Smooth muscle cell (in vitro differentiated cells): Measurements from ENCODE around the gene EGLN1. TPM values are rescaled to one million over a fixed set of nuclear protein-coding genes. Genes with fewer than 3 reads are reported as not detected.
A peak's percentile ranks its signal among the peaks of the same experiment; 100 is the strongest.

ENCODE experiments used
- DNase-seq: peaks from one replicate; lab custom pipeline; 2025; ENCODE audit not compliant: unreplicated experiment; lab: John Stamatoyannopoulos, UW
- H2AFZ ChIP-seq: fragments of 200-600 bp; sonication (generic); 2 replicates; pipeline ENCODE4 v1.6.0; 2016; ENCODE audit warnings: antibody characterized with exemption, low read depth, mild to moderate bottlenecking
- H3F3A ChIP-seq: fragments of 200-600 bp; sonication (generic); 2 replicates; pipeline ENCODE4 v1.6.0; 2017; ENCODE audit warnings: antibody characterized with exemption, low read depth
- H3K27ac ChIP-seq: fragments of 200-600 bp; sonication (generic); 2 replicates; pipeline ENCODE4 v1.5.1; 2016; ENCODE audit warnings: low read depth, mild to moderate bottlenecking
- H3K27me3 ChIP-seq: fragments of 200-600 bp; sonication (generic); 2 replicates; pipeline ENCODE4 v1.6.1; 2016; ENCODE audit warnings: low read depth, mild to moderate bottlenecking
- H3K36me3 ChIP-seq: fragments of 200-600 bp; sonication (generic); 2 replicates; pipeline ENCODE4 v1.5.1; 2016; ENCODE audit warnings: low read depth
- H3K4me1 ChIP-seq: fragments of 200-600 bp; sonication (generic); 2 replicates; pipeline ENCODE4 v1.5.1; 2016; ENCODE audit warnings: low read depth
- H3K4me2 ChIP-seq: fragments of 200-600 bp; sonication (generic); 2 replicates; pipeline ENCODE4 v1.6.0; 2016; ENCODE audit warnings: mild to moderate bottlenecking
- H3K4me3 ChIP-seq: fragments of 200-600 bp; sonication (generic); 2 replicates; pipeline ENCODE4 v1.5.1; 2016; ENCODE audit warnings: mild to moderate bottlenecking
- H3K79me2 ChIP-seq: fragments of 200-600 bp; sonication (generic); 2 replicates; pipeline ENCODE4 v1.6.0; 2016; ENCODE audit warnings: low read depth, mild to moderate bottlenecking
- H3K9ac ChIP-seq: fragments of 200-600 bp; sonication (generic); 2 replicates; pipeline ENCODE4 v1.6.0; 2016; ENCODE audit warnings: low read depth
- H3K9me3 ChIP-seq: fragments of 200-600 bp; sonication (generic); replicated peaks from 2 replicates; pipeline ENCODE4 v1.5.1; 2016; ENCODE audit warnings: low read depth
- H4K20me1 ChIP-seq: fragments of 200-600 bp; sonication (generic); 2 replicates; pipeline ENCODE4 v1.6.0; 2016; ENCODE audit warnings: low read depth
- WGBS: methylation state at CpG from one replicate; pipeline ENCODE4 v1.1.7; 2016; ENCODE audit warnings: low lambda C conversion rate; 5-methylcytosine and 5-hydroxymethylcytosine counted together
- polyA plus RNA-seq: library from polyadenylated mRNA; unstranded; fragments of >200 nt; fragmentation: Nextera tagmentation; extraction: Ambion mirVana; gene quantifications from 2 replicates; pipeline ENCODE4 v1.2.1, GENCODE V29; 2016
- total RNA-seq: library from RNA; depleted of rRNA; stranded (reverse); fragments of >200 nt; gene quantifications from 2 replicates; pipeline ENCODE4 v1.2.3, GENCODE V29; 2014
- TF ChIP-seq, protein P1 (sequence below): fragments of 200-600 bp; sonication (generic); IDR thresholded peaks from 2 replicates; pipeline ENCODE4 v1.5.1; 2017; ENCODE audit warnings: borderline replicate concordance, mild to moderate bottlenecking, antibody characterized with exemption; ENCODE audit not compliant: insufficient read depth, poor library complexity, severe bottlenecking

Gene EGLN1
- total and polyA plus RNA-seq, 2 experiments from 2014 or later: 15.7 to 36.8 TPM

DNA sequence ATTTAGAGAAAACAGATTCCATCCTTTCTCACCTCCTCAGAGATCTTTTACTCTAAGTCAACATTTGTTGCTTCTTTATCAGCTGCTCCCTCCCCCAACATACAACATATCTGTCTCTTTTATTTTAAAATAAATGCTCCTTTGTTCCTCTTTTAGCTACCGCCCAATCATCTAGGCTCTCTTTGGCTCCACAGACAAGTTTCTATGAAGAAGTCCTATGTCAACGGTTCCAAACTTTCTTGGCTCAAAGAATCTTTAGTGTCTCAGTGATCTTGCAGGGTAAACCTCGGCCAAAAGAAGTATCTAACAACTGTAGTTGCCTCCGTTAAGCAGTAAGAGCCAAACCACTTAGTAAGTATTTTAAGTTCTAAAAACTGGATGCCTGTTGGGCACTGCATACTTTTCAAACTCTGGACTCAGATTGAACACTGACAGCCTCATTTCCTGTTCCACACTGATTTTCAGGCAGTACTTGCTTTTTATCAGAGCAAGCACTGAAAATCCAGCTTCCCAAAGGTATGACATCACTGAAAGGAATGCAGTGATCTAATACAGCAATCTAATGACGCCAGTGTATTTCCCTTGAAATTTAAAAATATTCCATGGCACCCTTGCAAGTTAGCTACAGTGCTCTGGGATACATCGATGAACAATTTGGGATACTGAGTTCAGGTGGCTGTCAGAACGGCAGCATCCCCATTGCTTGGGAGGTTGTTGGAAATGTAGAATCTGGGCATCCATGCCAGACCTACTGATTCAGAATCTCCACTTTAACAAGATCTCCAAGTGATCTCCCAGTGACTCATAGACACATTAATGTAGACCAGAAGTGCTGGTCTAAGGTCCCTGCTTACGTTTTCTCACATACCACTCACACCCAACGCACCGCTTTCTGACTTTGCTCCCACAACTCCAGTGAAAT lies 26.8 kb downstream of the EGLN1 start:
- Histone ChIP-seq H3K36me3 (no peaks in the 10 kb centered on the region), H3K79me2 (peaks cover 71% of the 10 kb centered on the region), H3K9me3 (no peaks in the 10 kb centered on the region), H3K27ac (peak overlapping the region; percentile 99), H3F3A (peaks cover 19% of the 10 kb centered on the region), H3K4me1 (peaks cover 4% of the 10 kb centered on the region), H3K4me2 (peak overlapping the region; percentile 82), H3K4me3 (no peak overlapping the region), H3K27me3 (no peaks in the 10 kb centered on the region), H2AFZ (no peak overlapping the region), H4K20me1 (peaks cover 15% of the 10 kb centered on the region), H3K9ac (peak overlapping the region; percentile 88)
- DNase-seq: no peak
- 17% methylated on average over 10 of the region's 10 CpGs for WGBS
- TF ChIP-seq, protein P1, sequence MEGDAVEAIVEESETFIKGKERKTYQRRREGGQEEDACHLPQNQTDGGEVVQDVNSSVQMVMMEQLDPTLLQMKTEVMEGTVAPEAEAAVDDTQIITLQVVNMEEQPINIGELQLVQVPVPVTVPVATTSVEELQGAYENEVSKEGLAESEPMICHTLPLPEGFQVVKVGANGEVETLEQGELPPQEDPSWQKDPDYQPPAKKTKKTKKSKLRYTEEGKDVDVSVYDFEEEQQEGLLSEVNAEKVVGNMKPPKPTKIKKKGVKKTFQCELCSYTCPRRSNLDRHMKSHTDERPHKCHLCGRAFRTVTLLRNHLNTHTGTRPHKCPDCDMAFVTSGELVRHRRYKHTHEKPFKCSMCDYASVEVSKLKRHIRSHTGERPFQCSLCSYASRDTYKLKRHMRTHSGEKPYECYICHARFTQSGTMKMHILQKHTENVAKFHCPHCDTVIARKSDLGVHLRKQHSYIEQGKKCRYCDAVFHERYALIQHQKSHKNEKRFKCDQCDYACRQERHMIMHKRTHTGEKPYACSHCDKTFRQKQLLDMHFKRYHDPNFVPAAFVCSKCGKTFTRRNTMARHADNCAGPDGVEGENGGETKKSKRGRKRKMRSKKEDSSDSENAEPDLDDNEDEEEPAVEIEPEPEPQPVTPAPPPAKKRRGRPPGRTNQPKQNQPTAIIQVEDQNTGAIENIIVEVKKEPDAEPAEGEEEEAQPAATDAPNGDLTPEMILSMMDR: no peak

DNA sequence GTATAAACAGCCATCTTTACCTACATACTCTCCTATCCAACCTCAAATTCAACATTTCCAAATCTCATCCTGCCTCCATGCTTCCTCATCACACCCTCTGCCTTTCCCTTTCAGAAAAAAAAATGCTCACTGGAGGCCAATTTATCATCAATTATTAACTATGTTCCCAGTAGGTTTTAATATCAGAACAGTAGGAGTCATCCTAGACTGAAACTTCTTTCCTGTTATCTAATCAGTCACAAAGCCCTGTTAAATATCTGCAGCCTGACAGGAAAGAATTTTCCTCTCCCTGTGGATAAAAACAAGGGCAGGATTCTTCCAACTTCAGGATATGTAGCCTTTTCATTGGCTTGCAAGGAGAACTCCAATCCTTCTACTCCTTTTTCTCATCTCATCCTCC lies 28.4 kb downstream of the EGLN1 start:
- Histone ChIP-seq H3K9ac (no peak overlapping the region), H3K27ac (peak overlapping the region; percentile 99), H3K79me2 (peaks cover 71% of the 10 kb centered on the region), H3K36me3 (no peaks in the 10 kb centered on the region), H4K20me1 (peaks cover 3% of the 10 kb centered on the region), H3K9me3 (no peaks in the 10 kb centered on the region), H3K4me3 (no peak overlapping the region), H3F3A (peaks cover 19% of the 10 kb centered on the region), H3K4me2 (peak overlapping the region; percentile 24), H3K27me3 (no peaks in the 10 kb centered on the region), H2AFZ (no peak overlapping the region), H3K4me1 (peaks cover 4% of the 10 kb centered on the region)
- DNase-seq: no peak
- TF ChIP-seq, protein P1: no peak

DNA sequence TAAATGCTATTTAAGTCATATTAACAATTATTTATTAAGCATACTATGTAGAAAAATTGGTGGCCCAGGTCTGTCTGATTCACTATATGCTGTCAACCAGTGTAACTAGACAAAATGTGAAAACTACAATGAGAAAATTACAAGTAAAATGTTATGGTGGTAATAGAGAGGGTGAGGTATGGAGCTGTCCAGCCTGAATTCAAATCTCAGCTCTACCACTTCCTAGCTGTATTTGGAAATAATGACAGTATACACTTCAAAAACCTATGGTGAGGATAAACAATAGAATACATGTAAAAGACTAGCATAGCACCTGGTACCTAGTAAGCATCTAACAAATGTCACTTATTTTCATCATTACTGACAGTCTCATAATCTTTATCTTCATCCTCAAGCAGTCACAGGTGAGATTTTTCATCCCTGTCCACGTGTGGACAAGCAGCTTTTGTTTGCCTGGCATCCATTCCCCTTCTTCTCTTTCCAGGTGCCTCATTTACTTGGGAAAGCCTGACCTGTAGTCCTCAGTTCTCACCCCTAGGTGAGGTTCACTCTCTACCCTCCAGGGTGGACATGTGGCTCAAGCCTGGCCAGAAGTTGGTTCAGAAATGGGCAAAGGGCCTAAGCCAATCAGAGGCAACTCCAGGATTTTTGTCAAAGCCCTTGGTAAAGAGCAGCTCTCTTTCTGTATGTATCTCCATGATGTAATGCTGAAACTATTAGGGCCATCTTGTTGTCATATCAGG lies 29.5 kb downstream of the EGLN1 start:
- H3K4me1 ChIP-seq: peaks cover 4% of the 10 kb centered on the region
- H3K9ac ChIP-seq: no peak overlapping the region
- no peaks in the 10 kb centered on the region for H3K36me3 ChIP-seq
- 73% methylated on average over 1 of the region's 1 CpG for WGBS
- H3K4me2 ChIP-seq: no peak overlapping the region
- no peak overlapping the region for H3K4me3 ChIP-seq
- no peak overlapping the region for H2AFZ ChIP-seq
- H4K20me1 ChIP-seq: peaks cover 11% of the 10 kb centered on the region
- no peaks in the 10 kb centered on the region for H3K27me3 ChIP-seq
- H3K27ac ChIP-seq: peak overlapping the region; percentile 99
- TF ChIP-seq, protein P1: no peak
- no peaks in the 10 kb centered on the region for H3K9me3 ChIP-seq
- DNase-seq: no peak
- H3K79me2 ChIP-seq: peaks cover 71% of the 10 kb centered on the region
- H3F3A ChIP-seq: peaks cover 15% of the 10 kb centered on the region
